NCI-H2227 treated with DMSO at 0.1 percent for 48 hours (cell line): Measurements from ENCODE around the gene RHEX.
"Not testable (repeated sequence)": the region's sequence is repeated elsewhere in the genome, so short reads cannot be mapped to it uniquely, and the experiment has no call there.

Experiments
- DNase-seq: peaks from one replicate; lab custom pipeline; 2025; lab: John Stamatoyannopoulos, UW

Gene RHEX, protein sequence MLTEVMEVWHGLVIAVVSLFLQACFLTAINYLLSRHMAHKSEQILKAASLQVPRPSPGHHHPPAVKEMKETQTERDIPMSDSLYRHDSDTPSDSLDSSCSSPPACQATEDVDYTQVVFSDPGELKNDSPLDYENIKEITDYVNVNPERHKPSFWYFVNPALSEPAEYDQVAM

DNA sequence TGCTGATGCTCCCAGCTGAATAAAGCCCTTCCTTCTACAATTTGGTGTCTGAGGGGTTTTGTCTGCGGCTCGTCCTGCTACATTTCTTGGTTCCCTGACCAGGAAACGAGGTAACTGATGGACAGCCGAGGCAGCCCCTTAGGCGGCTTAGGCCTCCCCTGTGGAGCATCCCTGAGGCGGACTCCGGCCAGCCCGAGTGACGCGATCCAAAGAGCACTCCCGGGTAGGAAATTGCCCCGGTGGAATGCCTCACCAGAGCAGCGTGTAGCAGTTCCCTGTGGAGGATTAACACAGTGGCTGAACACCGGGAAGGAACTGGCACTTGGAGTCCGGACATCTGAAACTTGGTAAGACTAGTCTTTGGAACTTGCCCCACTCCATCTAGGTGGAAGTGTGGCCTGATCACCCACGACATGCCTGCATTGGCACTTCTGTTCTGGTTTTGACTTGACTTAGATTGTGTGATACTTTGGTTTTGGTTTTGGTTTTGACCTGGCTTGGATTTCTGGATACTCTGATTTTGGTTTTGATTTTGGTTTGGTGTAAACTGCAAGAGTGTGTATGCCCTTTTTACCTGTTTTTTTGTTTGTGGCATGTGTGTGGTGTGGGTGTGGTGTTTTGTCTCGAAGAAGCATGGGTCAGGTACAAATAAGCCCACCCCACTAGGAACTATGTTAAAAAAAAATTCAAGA is at the start of gene RHEX:
Gene RHEX, plus strand, starts transcription at position 255 of the 692 bp plus-strand sequence. CDS start 44,656 bp downstream, outside the sequence.
- not testable (repeated sequence) for DNase-seq

DNA sequence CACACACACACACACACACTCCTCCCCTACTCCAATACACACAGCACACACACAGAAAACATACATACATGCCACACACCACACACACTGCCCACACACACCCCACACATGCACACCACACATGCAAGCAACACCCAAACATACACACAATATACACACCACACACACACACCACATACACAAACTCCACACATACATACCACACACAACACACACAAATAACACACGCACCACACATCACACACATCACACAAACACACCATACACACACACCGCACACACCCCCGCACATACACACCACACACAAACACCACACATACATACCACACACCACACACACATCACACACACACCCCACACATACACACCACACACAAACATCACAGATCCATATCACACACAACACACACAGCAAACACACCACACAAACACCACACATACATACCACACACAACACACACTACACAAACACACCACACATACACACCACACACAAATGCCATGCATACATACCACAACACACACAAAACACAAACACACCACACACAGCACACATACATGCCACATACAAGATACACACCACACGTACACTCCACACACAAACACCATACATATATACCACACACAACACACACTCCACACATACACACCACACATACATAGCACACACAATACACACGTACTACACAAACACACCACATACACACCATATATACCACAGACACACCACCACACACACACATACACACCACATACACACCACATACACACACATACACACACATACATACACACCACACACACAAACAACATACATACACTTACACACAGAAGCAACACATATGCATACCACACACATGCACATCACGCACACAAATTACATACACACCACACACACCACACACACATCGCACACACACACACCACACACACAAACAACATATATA is 48.8 kb upstream of the RHEX start:
- DNase-seq, result no peak

DNA sequence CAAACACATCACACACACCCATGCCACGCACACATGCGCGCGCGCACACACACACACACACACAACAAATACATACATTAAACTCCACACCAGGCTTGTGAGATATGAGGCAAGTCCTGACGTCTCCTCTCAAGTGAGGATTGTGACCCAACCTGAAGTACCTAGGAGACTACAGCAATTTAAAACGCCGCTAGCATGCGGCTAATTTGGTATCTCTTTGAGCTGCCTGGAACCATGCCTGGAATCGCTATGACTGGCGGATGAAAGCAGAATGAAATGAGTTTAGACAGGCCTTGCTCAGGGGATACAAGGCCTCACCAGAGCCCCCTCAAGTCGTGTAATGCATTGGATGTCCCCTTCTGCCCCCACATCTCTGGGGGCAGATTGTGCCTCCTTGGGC is 48.1 kb upstream of the RHEX start:
- DNase-seq, result no peak

DNA sequence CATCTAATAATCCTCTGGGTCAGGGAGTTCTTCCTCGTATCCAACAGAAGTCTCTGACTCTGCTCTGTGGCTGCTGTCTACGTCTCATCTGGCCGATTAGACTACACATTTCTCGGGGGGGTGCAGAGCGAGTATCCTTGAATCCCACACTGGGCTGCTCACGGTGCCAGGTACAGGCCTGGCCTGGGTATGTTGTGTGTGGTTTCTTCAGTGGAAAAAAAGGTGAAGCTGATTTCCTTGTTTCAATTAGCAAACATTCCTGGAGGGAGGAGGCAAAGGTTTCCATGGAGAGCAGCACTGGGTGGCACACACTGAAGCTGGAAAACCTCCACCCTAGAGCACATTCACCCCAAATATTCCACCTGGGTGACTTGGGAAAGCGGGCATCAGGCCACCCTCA is 47.7 kb upstream of the RHEX start:
- DNase-seq, result no peak

DNA sequence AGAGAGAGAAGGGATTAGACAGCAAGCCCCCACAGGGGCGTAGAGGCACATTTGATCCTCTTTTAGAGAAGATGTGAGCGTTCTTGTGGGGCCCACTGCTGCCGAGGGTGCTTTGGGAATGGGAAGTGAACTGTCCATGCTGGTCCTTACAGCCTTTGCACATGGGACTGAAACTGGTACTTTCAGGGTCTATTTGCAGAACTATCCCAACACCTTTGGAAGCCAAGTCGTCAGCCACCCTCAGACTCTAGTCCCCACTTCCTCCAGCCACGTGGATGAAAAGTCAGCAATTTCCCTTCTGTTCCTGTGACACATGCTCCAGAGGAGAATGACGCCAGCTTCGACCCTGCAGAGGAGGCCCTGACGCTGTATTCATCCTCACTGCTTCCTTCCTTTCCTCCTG is 47.2 kb upstream of the RHEX start:
- no peak for DNase-seq

DNA sequence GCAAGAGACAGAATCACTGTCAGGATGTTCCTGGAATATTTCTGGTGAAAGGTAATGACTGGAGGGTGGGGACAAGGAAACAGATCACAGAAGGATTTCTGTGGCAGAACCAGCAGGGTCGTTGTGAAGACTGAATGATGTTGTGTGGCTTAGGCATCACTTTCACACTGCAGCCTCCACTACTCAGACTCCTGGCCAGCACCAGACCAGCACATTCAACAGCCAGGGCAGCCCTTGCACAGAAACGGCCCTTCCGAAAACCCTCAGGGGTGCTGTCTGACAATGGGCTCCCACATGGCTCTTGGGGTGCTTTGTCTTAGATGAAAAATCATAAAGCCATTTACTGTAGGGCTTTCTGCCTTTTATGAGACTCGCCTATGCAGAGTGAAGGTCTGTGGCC is 46.0 kb upstream of the RHEX start:
- no peak for DNase-seq

DNA sequence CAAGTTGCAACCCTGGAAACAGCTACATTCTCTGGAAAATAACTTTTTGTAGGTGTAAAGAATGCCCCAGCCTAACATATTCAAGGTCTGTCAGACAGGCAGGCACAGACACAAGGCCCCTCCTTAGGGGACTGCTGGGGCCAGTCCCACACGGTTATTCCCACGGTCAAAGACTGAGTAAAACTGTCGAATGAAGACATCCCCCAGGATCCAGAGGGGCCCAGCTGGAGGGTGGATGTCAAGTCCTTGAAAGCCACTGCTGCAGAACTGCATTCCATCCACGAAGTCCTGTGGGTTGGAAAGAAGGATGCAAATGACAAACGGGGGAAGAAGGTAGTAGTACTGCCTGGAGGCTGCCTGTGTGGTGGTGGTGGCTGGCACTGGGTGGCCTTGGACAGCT is 42.9 kb upstream of the RHEX start:
- no peak for DNase-seq

DNA sequence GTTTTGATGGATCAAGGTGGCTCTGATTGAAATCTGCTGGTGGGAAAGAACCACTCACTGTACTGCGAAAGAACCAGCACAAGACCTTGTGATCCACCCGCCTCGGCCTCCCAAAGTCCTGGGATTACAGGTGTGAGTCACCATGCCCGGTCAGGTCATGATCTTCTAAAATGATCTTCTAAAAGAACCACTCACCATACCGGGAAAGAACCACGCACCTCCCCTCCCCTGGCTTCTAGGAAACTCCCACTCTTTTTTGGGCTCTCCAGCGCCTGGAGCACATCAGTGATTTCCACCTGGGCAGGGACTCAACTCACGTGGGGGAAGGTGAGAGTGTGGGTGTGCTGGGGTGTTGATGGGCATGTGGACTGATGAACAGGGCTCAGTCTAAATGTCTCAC is 41.9 kb upstream of the RHEX start:
- DNase-seq, result no peak

DNA sequence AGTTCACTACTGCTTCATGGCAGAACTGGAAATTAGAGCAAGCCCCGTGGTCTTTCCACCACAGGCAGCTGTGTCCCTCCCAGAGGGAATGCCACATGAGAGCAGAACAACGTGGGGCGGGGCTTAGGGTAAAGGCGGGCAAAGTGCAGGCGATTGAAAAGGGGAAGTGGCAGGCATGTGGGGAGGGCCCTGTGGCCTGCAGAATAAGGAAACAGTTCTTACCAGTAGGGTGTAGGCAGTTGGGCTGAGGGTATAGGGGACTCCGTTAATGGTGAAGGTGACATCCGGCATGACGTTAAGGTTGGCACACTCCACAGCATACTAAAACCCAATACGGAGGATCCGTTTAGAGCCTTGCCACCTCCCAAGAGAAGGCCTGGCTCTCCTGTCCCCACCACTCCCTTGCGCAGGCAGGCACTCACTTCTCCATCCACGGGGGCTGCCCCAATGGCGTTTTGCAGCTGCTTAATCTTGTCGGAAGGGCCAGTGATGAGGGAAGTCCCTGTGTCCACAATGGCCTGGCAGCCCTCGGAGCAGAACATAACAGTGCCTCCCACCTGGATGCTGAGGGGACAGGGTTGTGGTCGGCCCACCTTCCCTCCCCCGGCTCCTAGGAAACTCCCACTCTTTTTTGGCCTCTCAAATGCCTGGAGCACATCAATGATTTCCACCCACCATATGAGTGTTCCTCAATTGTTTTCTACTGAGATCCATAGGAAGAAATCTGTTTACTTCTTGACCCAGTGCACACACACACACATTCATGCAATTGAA is 40.7 kb upstream of the RHEX start:
- no peak for DNase-seq

DNA sequence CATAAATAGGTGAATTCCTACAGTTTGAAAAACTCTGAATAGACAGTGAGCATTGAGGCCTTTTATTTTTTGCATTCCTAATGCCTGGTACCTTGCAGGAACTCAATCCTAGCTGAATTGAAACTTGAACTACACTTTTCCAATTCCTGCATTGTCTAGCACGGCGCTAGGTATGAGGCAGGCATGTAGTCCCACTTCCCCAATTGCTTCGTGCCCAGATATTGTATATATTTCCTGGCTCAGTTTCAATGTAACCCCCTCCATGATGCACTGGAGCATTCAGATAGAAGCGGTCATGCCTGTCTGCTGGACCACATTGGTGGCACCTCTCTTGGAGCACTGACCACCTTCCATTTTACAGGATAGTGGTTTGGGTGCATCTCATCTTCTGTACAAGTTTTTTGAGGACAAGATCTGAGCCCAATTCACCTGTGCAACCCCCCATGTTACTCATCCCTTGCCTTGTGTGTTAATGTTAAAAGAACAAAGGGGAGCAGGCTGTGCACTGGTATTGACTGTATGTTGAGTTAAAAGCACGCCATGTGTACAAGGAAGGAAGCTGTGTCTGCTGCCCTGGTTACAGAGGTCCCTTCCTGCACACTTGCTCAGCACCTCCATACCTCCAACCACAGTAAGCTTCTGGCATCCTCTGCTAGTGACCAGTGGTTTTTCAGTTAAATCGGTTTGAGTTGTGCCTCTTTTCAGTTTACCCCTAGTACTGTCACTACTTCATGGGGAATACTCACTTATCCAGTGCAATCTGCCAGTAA is 39.8 kb upstream of the RHEX start:
- no peak for DNase-seq

DNA sequence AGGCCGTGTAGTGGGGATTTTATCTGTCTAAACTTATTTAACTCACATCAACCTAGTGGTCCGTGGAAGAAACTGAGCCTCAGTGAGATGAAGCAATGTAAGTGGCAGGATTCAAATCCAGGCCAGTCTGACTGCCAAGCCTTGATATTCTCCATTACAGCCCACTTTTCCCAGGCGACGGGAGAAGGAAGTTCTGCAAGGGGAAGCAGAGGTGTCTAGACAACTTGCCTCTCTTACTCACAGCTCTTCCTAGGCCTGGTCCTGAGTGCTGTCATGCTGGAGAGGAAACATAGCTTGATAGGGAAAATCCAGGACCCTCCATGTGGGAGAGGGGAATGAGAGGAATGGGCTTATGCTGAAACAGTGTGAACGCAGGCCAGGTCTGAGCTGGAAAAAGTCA is 38.4 kb upstream of the RHEX start:
- DNase-seq, result no peak

DNA sequence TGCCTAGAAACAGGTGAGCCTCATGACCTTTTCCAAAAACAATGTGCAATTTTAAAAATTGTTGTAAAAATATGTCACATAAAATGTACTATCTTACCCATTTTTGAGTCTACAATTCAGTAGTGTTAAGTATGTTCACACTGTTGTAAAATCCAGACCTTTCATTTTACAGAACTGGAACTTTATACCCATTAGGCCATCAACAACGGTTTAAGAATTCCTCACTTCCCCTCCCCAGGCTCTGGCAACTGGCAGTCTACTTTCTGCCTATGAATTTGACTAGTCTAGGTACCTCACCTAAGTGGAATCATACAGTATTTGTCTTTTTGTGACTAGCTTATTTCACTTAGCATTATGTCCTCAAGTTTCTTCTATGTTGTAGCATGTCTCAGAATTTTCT is 37.9 kb upstream of the RHEX start:
- no peak for DNase-seq

DNA sequence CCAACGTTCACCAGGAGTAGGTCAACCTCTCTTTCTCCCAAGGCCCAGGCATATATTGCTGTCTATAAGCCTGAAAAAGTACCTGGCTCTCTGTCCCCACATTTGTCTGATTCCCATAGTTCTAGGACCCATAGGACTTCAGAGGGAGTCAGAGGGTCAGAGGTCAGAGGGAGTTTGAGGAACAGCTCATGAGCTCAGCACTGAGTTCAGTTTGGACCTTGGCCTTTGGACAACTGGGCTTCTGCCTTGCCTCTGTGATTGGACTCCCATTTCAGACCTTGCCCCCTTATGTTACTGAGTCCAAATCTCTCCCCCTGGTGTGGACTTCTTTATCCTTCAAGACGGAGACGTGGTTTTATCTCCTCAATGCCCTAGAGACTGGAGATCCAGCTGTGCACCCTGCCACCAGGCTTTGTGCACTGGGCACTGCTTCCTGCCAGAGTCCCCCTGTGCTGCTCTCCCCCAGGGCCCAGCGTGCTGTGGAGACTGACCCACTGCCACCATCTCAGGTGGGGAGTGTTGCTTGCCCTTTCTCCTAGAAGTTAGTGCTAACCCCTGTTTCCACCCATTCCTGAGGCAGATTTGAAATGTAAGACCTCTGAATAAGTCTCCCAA is 32.5 kb upstream of the RHEX start:
- no peak for DNase-seq

DNA sequence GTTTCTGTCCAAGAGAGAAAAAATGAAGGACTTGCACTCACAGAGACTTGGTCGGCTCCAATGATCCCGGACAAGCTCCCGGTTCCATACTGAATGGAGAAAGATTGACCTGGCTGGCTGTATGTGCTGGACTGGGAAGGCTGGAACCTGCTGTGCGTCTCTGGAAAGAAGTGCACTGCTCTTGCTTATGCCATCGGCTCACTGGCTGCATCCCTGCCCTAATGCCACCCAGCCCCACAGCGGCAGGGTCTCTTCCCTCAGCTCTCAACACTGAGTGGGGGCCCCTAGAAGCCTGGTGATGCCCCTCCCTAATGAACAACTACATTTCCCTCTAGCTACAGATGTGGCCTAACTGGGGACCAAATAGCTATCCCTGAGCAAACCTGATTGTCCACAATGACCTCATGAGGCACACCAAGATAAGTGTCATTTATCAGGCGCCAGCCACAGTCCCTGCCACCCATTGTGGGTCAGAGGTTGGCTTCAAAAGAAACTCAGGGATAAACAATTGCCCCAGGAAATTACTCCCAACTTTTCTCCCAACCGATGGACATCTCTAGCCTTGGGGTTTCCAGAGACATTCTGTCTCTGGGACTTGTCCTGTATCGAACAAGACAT is 31.9 kb upstream of the RHEX start:
- DNase-seq, result no peak

DNA sequence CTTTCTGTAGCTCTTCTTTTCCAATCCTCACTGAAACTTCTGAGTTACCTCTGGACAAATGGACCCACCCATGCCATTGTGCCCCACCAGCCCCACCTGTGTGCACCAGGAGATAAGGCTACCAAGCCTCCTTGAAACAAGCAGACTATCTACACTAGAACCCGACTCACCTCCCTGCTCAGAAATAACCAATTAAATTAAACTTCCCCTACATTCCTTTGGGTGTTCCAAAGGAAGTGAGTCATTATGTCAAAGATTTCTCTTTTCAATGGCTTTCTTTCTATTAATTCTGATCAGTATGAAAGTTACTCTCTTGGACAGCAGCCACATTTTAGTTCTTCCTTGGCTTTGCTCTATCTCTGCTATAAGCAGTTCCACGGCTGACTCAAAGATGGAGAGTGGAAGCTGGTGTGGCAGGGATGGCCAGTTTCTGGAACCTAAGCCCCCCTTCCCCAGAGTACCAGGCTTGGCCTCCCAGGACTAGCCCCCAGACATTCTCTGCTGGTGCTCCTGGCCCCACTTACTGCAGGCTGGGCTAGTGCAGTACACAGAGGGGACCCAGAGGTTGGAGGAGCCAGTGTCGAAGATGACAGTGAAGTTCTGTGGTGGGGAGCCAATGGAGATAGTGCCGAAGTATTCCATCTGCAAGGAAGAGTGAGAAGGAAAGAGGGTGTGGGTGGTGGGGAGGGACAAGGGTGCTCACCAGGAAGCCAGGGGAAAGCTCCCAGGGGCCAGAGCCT is 31.2 kb upstream of the RHEX start:
- no peak for DNase-seq

DNA sequence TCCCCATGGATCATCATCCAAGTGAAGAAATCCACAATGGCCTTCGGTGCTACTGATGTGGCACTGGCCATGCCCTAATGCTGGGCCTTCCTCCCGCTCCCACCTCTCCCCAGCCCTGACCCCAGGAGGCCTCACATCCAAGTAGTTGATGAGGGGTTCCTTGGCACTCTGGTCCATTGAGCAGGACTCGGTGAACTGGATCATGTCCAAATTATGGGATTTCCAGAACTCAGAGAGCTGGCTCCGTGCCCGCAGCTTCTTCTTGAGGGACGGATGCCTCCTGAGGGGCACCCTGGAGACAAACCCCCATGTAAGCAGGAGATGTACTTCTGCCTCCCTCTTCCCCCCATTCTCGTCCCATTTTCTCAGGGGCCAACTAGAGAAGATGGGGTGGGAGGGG is 30.2 kb upstream of the RHEX start:
- DNase-seq, result no peak

DNA sequence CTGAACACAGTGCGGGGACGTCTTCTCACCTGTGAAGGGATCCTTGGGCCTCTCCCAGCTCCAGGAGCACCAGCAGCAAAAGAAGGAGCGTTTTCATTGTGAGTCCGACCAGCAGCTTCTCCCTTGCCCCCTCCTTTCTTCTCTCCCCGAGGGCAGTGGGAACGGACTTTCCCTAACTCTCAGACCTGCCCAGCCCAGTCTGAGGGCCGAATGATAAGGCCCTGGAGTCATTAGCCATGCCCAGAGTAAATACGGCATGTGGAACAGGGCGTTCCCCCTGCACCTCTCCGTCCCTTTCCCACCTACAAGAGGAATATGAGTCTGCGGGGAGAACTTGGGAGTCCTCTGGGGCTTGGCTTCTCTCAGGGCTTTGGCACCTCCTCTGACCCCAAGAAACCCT is 29.3 kb upstream of the RHEX start, which contains the start of gene CTSE:
Gene CTSE, minus strand, starts transcription at position 201 of the 400 bp plus-strand sequence. Its CDS starts 104 bp downstream, at position 97.
- DNase-seq, result no peak

DNA sequence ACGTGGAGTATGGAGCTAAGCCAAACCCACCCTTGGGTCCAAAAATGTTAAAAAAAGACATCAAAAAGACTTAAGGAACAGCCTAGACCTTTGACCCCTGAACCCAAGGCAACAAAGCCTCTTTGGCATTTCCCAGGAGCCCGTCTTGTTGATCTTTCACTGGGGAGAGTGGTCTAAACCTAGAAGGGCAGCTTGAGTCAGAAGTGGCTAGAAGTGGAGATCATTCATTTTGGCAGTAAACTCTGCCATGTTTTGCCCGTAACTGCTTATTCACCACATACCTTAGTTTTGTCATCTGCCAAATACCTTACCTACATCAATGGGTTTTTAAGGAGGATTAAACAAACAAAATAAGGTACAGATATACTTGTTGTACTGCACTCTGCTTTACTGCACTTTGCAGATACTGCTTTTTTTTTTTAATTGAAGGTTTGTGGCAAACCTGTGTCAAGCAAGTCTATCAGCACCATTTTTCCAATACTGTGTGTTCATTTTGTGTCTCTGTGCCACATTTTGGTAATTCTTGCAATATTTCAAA is 27.6 kb upstream of the RHEX start:
- DNase-seq, result no peak

DNA sequence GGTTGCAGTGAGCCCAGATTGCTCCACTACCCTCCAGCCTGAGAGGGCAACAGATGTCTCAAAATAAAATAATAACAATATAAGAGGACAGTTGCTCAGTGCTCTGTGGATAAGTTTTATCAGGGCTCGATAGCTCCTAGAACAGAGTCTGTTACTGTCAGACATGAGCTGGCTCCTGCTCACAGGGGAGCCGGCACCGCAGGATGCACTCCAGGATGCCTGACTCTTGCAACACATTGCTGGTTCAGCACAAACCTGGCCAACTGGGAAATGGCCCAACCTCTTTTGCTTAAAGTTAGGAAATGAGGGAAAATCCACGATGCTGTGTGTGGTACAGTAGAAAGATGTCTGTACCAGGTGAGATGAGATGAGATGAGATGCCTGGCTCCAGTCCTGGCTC is 23.5 kb upstream of the RHEX start:
- DNase-seq, result no peak
